HepG2 (cell line): Measurements from ENCODE around the gene JTB. TPM values are rescaled to one million over a fixed set of nuclear protein-coding genes. Genes with fewer than 3 reads are reported as not detected.

Experiments used
- CEBPZ ChIP-seq: IDR thresholded peaks from 2 replicates; pipeline ENCODE4 v1.6.1; 2012; ENCODE audit warnings: low read length, improper control_type of control experiment
- NFYC ChIP-seq: IDR thresholded peaks from 2 replicates; pipeline ENCODE4 v1.6.1; 2016; ENCODE audit warnings: missing genetic modification reagents, missing compliant biosample characterization
- TBX3 ChIP-seq: fragments of 450-650 bp; IDR thresholded peaks from 2 replicates; pipeline ENCODE4 v1.6.1; 2017; ENCODE audit warnings: antibody characterized with exemption, mild to moderate bottlenecking, inconsistent platforms, borderline replicate concordance
- ZKSCAN1 ChIP-seq: fragments of 150-350 bp; IDR thresholded peaks from 2 replicates; pipeline ENCODE4 v1.6.1; 2014; ENCODE audit warnings: low read length
- ZNF552 ChIP-seq: sonication (generic); formaldehyde crosslinking; IDR thresholded peaks from 2 replicates; pipeline ENCODE4 v1.9.0; 2022; ENCODE audit warnings: missing genetic modification reagents, mild to moderate bottlenecking, borderline replicate concordance
- ZNF777 ChIP-seq: sonication (generic); formaldehyde crosslinking; IDR thresholded peaks from 2 replicates; pipeline ENCODE4 v1.4.0; 2020; ENCODE audit warnings: missing genetic modification reagents
- ZNF800 ChIP-seq: sonication (generic); formaldehyde crosslinking; IDR thresholded peaks from 2 replicates; pipeline ENCODE4 v1.4.0; 2020; ENCODE audit warnings: missing genetic modification reagents
- polyA plus RNA-seq, 8 experiments: library from polyadenylated mRNA; depleted of rRNA in 3 of 8; stranded (reverse) in 7 of 8; unstranded in 1 of 8; fragments of >200 nt; fragmentation: Illumina TruSeq in 4 of 8; extraction: Trizol in 4 of 8; gene quantifications; 2 replicates each; pipeline versions ENCODE4 v1.2.1 to v1.2.3, GENCODE V29; 2011 to 2016; ENCODE audit warnings: low read depth in 4 of 8, missing spikeins in 1 of 8, mixed read lengths in 1 of 8; ENCODE audit not compliant: insufficient read depth in 1 of 8
- total RNA-seq, 5 experiments: library from RNA; depleted of rRNA; stranded (reverse); fragments of >200 nt; fragmentation: Illumina TruSeq; extraction: Trizol; gene quantifications; 2 replicates each; pipeline ENCODE4 v1.2.3, GENCODE V29; 2016; ENCODE audit warnings: low read depth in 1 of 5
- TF ChIP-seq, protein P1 (sequence below): sonication (generic); formaldehyde crosslinking; IDR thresholded peaks from 2 replicates; pipeline ENCODE4 v1.9.0; 2021; ENCODE audit warnings: mild to moderate bottlenecking, missing genetic modification reagents
- TF ChIP-seq, protein P2 (sequence below): sonication (generic); formaldehyde crosslinking; IDR thresholded peaks from 2 replicates; pipeline ENCODE4 v1.8.0; 2022; ENCODE audit warnings: missing genetic modification reagents, mild to moderate bottlenecking, inconsistent platforms, borderline replicate concordance

Gene JTB
- total and polyA plus RNA-seq, 2 of the 13 experiments (the other 11 are each of a cell fraction or from before 2014, with no cell fraction given) = 96.7 to 99.2 TPM

DNA sequence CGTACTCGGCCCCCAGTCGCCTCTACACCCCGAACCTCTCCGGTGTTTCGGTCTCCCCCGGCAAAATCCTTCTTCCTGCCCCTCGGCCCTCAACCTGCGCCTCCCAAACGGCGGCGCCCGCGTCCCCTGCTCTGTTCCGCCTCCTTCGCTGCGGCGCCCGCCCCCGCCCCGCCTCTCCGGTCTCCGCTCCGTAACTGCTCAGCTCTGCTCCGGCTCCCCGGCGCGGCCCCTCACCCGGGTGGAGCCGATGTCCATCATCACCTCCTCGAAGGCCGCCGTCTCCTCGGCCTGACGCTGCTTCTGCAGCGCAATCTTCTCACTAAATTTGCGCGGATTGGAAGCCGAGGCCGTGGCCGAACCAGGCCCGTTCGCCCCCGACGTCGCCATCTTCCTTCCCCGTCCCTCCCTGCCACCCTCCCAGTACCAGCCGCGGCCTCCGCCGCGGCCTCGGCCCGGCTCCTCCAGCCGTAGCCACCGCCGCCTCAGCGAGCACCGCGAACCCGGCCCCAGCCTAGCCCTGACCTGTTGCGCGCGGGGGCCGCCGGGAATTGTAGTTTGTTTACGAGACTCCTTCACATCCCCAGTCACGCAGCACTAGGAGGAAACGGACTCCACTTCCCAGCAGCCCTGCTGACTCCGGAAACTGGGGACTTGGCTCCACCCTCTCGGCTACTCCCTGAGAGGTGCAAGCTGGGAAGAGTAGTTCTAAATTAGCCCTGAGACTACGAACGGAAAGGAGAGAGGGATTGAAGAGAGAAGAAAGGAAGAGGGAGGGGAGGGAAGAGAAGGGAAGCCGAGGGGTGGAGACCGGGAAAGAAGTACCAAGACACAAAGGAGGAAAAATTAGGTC, 19.1 kb downstream of the JTB start, which contains the start of gene CRTC2 (continued):
- TF ChIP-seq, protein P1, sequence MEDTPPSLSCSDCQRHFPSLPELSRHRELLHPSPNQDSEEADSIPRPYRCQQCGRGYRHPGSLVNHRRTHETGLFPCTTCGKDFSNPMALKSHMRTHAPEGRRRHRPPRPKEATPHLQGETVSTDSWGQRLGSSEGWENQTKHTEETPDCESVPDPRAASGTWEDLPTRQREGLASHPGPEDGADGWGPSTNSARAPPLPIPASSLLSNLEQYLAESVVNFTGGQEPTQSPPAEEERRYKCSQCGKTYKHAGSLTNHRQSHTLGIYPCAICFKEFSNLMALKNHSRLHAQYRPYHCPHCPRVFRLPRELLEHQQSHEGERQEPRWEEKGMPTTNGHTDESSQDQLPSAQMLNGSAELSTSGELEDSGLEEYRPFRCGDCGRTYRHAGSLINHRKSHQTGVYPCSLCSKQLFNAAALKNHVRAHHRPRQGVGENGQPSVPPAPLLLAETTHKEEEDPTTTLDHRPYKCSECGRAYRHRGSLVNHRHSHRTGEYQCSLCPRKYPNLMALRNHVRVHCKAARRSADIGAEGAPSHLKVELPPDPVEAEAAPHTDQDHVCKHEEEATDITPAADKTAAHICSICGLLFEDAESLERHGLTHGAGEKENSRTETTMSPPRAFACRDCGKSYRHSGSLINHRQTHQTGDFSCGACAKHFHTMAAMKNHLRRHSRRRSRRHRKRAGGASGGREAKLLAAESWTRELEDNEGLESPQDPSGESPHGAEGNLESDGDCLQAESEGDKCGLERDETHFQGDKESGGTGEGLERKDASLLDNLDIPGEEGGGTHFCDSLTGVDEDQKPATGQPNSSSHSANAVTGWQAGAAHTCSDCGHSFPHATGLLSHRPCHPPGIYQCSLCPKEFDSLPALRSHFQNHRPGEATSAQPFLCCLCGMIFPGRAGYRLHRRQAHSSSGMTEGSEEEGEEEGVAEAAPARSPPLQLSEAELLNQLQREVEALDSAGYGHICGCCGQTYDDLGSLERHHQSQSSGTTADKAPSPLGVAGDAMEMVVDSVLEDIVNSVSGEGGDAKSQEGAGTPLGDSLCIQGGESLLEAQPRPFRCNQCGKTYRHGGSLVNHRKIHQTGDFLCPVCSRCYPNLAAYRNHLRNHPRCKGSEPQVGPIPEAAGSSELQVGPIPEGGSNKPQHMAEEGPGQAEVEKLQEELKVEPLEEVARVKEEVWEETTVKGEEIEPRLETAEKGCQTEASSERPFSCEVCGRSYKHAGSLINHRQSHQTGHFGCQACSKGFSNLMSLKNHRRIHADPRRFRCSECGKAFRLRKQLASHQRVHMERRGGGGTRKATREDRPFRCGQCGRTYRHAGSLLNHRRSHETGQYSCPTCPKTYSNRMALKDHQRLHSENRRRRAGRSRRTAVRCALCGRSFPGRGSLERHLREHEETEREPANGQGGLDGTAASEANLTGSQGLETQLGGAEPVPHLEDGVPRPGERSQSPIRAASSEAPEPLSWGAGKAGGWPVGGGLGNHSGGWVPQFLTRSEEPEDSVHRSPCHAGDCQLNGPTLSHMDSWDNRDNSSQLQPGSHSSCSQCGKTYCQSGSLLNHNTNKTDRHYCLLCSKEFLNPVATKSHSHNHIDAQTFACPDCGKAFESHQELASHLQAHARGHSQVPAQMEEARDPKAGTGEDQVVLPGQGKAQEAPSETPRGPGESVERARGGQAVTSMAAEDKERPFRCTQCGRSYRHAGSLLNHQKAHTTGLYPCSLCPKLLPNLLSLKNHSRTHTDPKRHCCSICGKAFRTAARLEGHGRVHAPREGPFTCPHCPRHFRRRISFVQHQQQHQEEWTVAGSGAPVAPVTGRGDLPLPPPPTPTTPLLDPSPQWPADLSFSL (CRISPR knock-in tag) = no peak
- TF ChIP-seq TBX3 (no peak), ZKSCAN1 (no peak), ZNF777 (CRISPR knock-in tag) (peak; percentile 76), CEBPZ (no peak), ZNF552 (CRISPR knock-in tag) (no peak), NFYC (peak; percentile 44; the same call in 1 of the 2 replicates), ZNF800 (CRISPR knock-in tag) (peak; percentile 62; the same call in 1 of the 2 replicates)
- TF ChIP-seq, protein P2, sequence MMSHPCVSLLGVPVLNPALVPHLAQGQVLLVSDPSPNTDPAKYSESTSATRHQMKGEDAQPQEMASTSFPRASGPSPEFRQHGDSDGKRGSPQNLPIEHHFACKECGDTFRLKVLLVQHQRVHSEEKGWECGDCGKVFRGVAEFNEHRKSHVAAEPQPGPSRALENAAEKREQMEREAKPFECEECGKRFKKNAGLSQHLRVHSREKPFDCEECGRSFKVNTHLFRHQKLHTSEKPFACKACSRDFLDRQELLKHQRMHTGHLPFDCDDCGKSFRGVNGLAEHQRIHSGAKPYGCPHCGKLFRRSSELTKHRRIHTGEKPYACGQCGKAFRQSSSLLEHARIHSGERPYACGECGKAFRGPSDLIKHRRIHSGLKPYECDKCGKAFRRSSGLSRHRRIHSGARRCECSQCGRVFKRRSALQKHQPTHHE = peak; percentile 83; the same call in 1 of the 2 replicates
